GM12891 (cell line): Measurements from ENCODE around the gene PCDHB8.

Source experiments
- POLR2A ChIP-seq: IDR thresholded peaks from 2 replicates; pipeline ENCODE4 v1.6.1; 2011; ENCODE audit warnings: low read depth, low read length, control low read depth
- POLR2AphosphoS5 ChIP-seq: IDR thresholded peaks from 2 replicates; pipeline ENCODE4 v1.6.1; 2011; ENCODE audit warnings: low read depth, low read length, control low read depth
- POU2F2 ChIP-seq: IDR thresholded peaks from 2 replicates; pipeline ENCODE4 v1.6.1; 2011; ENCODE audit warnings: low read depth, mild to moderate bottlenecking, control low read depth, low read length, moderate library complexity
- SPI1 ChIP-seq: IDR thresholded peaks from 2 replicates; pipeline ENCODE4 v1.6.1; 2011; ENCODE audit warnings: low read depth, low read length, control low read depth
- TAF1 ChIP-seq: IDR thresholded peaks from 2 replicates; pipeline ENCODE4 v1.6.1; 2011; ENCODE audit warnings: low read depth, low read length, control low read depth

- TF ChIP-seq POLR2A (no peak), POU2F2 (no peak), POLR2AphosphoS5 (no peak), TAF1 (no peak), SPI1 (no peak)
Measured at GRCh38 chr5:141199359-141200235, 22.0 kb downstream of the PCDHB8 start, which contains the start of gene PCDHB11.
